ENCODE data around the gene NSFL1C.

Gene NSFL1C

GRCh38 chr20:1434571-1435336 is 31.9 kb downstream of the NSFL1C start:
- FAIRE-seq: no peak
- no peak for TF ChIP-seq CTCF (IDR thresholded peaks at IDR 0.05; ENCODE audit: insufficient read depth, missing control alignments)
- DNase-seq (ENCODE audit: insufficient read length, low spot score): no peak

GRCh38 chr20:1431158-1431557 is 35.5 kb downstream of the NSFL1C start:
- no peak for FAIRE-seq
- no peak for DNase-seq (ENCODE audit: insufficient read length, low spot score)
- no peak for TF ChIP-seq CTCF (IDR thresholded peaks at IDR 0.05; ENCODE audit: insufficient read depth, missing control alignments)

GRCh38 chr20:1430004-1430451 is 36.6 kb downstream of the NSFL1C start:
- no peak for FAIRE-seq
- DNase-seq (ENCODE audit: insufficient read length, low spot score): no peak

GRCh38 chr20:1429143-1429728 is 37.4 kb downstream of the NSFL1C start:
- no peak for FAIRE-seq

More at GRCh38 chr20:1430004-1430451, 36.6 kb downstream of the NSFL1C start:
- no peak for TF ChIP-seq CTCF (IDR thresholded peaks at IDR 0.05; ENCODE audit: insufficient read depth, missing control alignments)

GRCh38 chr20:1427457-1428054 is 39.1 kb downstream of the NSFL1C start:
- DNase-seq (ENCODE audit: insufficient read length, low spot score) (no peak), FAIRE-seq (no peak)
- TF ChIP-seq CTCF (IDR thresholded peaks at IDR 0.05; ENCODE audit: insufficient read depth, missing control alignments): no peak

More at GRCh38 chr20:1429143-1429728, 37.4 kb downstream of the NSFL1C start:
- TF ChIP-seq CTCF (IDR thresholded peaks at IDR 0.05; ENCODE audit: insufficient read depth, missing control alignments): no peak
- DNase-seq (ENCODE audit: insufficient read length, low spot score): no peak

GRCh38 chr20:1426231-1426849 is 40.3 kb downstream of the NSFL1C start:
- FAIRE-seq (no peak), DNase-seq (ENCODE audit: insufficient read length, low spot score) (no peak)
- no peak for TF ChIP-seq CTCF (IDR thresholded peaks at IDR 0.05; ENCODE audit: insufficient read depth, missing control alignments)
